HCT116 (cell line): ENCODE measurements around the gene NSMCE1. TPM values are rescaled to one million over a fixed set of nuclear protein-coding genes. Genes with fewer than 3 reads are reported as not detected.

Experiments
- ATAC-seq: fragments of 200-7000 bp; cut with Tn5 transposase; 2 replicates; pipeline ENCODE4 v1.9.1; 2020; ENCODE audit warnings: mild to moderate bottlenecking, moderate library complexity
- BruUV-seq: library from RNA; stranded (reverse); fragments of 400-500 nt; replicated peaks from 2 replicates; lab custom pipeline; 2021; lab: Mats Ljungman, UMichigan
- CTCF ChIA-PET: fragments of 300-600 bp; sonication (Branson Sonifier 250); formaldehyde crosslinking; loops from one replicate; lab custom pipeline; 2021; ENCODE audit warnings: antibody characterized with exemption; lab: Charles Lee
- POLR2A ChIA-PET: fragments of 300-600, 350-600 bp; sonication (Branson Sonifier 250); formaldehyde crosslinking; loops from one replicate; lab custom pipeline; 2021; ENCODE audit warnings: antibody characterized with exemption; lab: Charles Lee
- RAD21 ChIA-PET, 2 experiments: fragments of 300-600 bp; sonication (Branson Sonifier 250); formaldehyde crosslinking; loops; one replicate each; lab custom pipeline; 2023; ENCODE audit warnings: low total read pairs in 2 of 2; ENCODE audit not compliant: uncharacterized antibody in 2 of 2, unreplicated experiment in 2 of 2, low non-redundant PET in 1 of 2; lab: Charles Lee
- DNase-seq: peaks from one replicate; pipeline ENCODE4 v3.0.0-alpha.2; 2010; ENCODE audit warnings: low read depth, low spot score
- H2AFZ ChIP-seq: fragments of 200-600 bp; shearing (Covaris generic), sonication (generic); 2 replicates; pipeline ENCODE4 v1.6.1; 2017; ENCODE audit warnings: low read depth, mixed run types, mixed read lengths, antibody characterized with exemption, low read length; ENCODE audit not compliant: poor library complexity, severe bottlenecking
- H3K27ac ChIP-seq: 2 replicates; pipeline ENCODE4 v1.5.1; 2012; ENCODE audit warnings: low read depth, low read length
- H3K27me3 ChIP-seq: fragments of 200-600 bp; sonication (generic); 2 replicates; pipeline ENCODE4 v1.6.1; 2016; ENCODE audit warnings: mixed run types, low read length, mixed read lengths; ENCODE audit not compliant: insufficient read depth
- H3K36me3 ChIP-seq, 2 experiments: fragments of 200-500 bp in 1 of 2; fragments of 200-600 bp in 1 of 2; sonication (Bioruptor generic) in 1 of 2; sonication (generic) in 1 of 2; 2 replicates each; pipeline versions ENCODE4 v1.5.1 to v1.6.1; 2014 to 2016; ENCODE audit warnings: low read length in 2 of 2, inconsistent platforms in 1 of 2, mixed read lengths in 1 of 2, mixed run types in 1 of 2; ENCODE audit not compliant: insufficient read depth in 2 of 2, control insufficient read depth in 1 of 2
- H3K4me1 ChIP-seq, 2 experiments: fragments of 200-600 bp in 1 of 2; sonication (generic) in 1 of 2; 2 replicates each; pipeline versions ENCODE4 v1.5.1 to v1.6.1; 2012 to 2017; ENCODE audit warnings: low read length in 2 of 2, inconsistent platforms in 1 of 2, mild to moderate bottlenecking in 1 of 2, mixed read lengths in 1 of 2, mixed run types in 1 of 2, moderate library complexity in 1 of 2; ENCODE audit not compliant: insufficient read depth in 2 of 2, control insufficient read depth in 1 of 2
- H3K4me2 ChIP-seq: fragments of 200-600 bp; sonication (generic); 2 replicates; pipeline ENCODE4 v1.6.1; 2017; ENCODE audit warnings: mixed run types, low read length, mixed read lengths
- H3K4me3 ChIP-seq, 2 experiments: fragments of 200-600 bp in 1 of 2; sonication (generic) in 1 of 2; replicated peaks in 1 of 2; 2 replicates each; pipeline ENCODE4 v1.5.1; 2011 to 2016; ENCODE audit warnings: low read length in 2 of 2, control low read depth in 1 of 2, low read depth in 1 of 2, mild to moderate bottlenecking in 1 of 2, mixed read lengths in 1 of 2, mixed run types in 1 of 2
- H3K79me2 ChIP-seq: fragments of 200-600 bp; sonication (generic); 2 replicates; pipeline ENCODE4 v1.6.1; 2017; ENCODE audit warnings: mild to moderate bottlenecking, mixed run types, low read length, moderate library complexity, mixed read lengths; ENCODE audit not compliant: insufficient read depth
- H3K9ac ChIP-seq: fragments of 200-600 bp; sonication (generic); 2 replicates; pipeline ENCODE4 v1.6.1; 2016; ENCODE audit warnings: low read length, mixed read lengths
- H3K9me2 ChIP-seq: fragments of 200-600 bp; sonication (generic), shearing (Covaris generic); 2 replicates; pipeline ENCODE4 v1.6.1; 2017; ENCODE audit warnings: mixed run types, mild to moderate bottlenecking, moderate library complexity; ENCODE audit not compliant: insufficient read depth
- H3K9me3 ChIP-seq, 2 experiments: fragments of 200-500 bp in 1 of 2; fragments of 200-600 bp in 1 of 2; sonication (Bioruptor generic) in 1 of 2; sonication (generic) in 1 of 2; 2 replicates each; pipeline ENCODE4 v1.6.1; 2014 to 2017; ENCODE audit warnings: low read length in 2 of 2, mixed read lengths in 2 of 2, inconsistent platforms in 1 of 2, low read depth in 1 of 2, mild to moderate bottlenecking in 1 of 2, mixed run types in 1 of 2, moderate library complexity in 1 of 2; ENCODE audit not compliant: control insufficient read depth in 1 of 2, insufficient read depth in 1 of 2
- H4K20me1 ChIP-seq: fragments of 200-600 bp; sonication (generic), shearing (Covaris generic); 2 replicates; pipeline ENCODE4 v1.6.1; 2017; ENCODE audit warnings: mixed run types, mild to moderate bottlenecking, moderate library complexity; ENCODE audit not compliant: insufficient read depth
- CBX3 ChIP-seq: IDR thresholded peaks from 2 replicates; pipeline ENCODE4 v1.6.1; 2012; ENCODE audit warnings: low read depth
- EGR1 ChIP-seq: IDR thresholded peaks from 2 replicates; pipeline ENCODE4 v1.6.1; 2012; ENCODE audit warnings: low read depth
- ELF1 ChIP-seq: IDR thresholded peaks from 2 replicates; pipeline ENCODE4 v1.6.1; 2012; ENCODE audit warnings: low read depth, borderline replicate concordance
- EZH2 ChIP-seq: fragments of 200-600 bp; sonication (generic); IDR thresholded peaks from 2 replicates; pipeline ENCODE4 v1.6.1; 2017; ENCODE audit warnings: antibody characterized with exemption, mixed run types
- EZH2phosphoT487 ChIP-seq: fragments of 200-600 bp; IDR thresholded peaks from 2 replicates; pipeline ENCODE4 v1.6.1; 2018; ENCODE audit warnings: antibody characterized with exemption, borderline replicate concordance
- JUND ChIP-seq: IDR thresholded peaks from 2 replicates; pipeline ENCODE4 v1.6.1; 2012
- MAX ChIP-seq: IDR thresholded peaks from 2 replicates; pipeline ENCODE4 v1.6.1; 2012
- POLR2A ChIP-seq: IDR thresholded peaks from 2 replicates; pipeline ENCODE4 v1.7.0; 2011; ENCODE audit warnings: borderline replicate concordance; ENCODE audit not compliant: insufficient read depth, insufficient read length; ENCODE audit errors: extremely low read depth
- POLR2AphosphoS5 ChIP-seq: IDR thresholded peaks from 2 replicates; pipeline ENCODE4 v1.6.1; 2011; ENCODE audit warnings: mild to moderate bottlenecking, low read depth, low read length, moderate library complexity
- RAD21 ChIP-seq: IDR thresholded peaks from 2 replicates; pipeline ENCODE4 v1.6.1; 2012; ENCODE audit warnings: low read depth, mild to moderate bottlenecking
- SIN3A ChIP-seq: IDR thresholded peaks from 2 replicates; pipeline ENCODE4 v1.6.1; 2012; ENCODE audit warnings: low read depth
- SP1 ChIP-seq: IDR thresholded peaks from 2 replicates; pipeline ENCODE4 v1.6.1; 2012; ENCODE audit warnings: low read depth
- SRF ChIP-seq: IDR thresholded peaks from 2 replicates; pipeline ENCODE4 v1.6.1; 2012; ENCODE audit warnings: low read depth
- YY1 ChIP-seq: IDR thresholded peaks from 2 replicates; pipeline ENCODE4 v1.6.1; 2011; ENCODE audit warnings: low read length, low read depth, moderate library complexity, mild to moderate bottlenecking; ENCODE audit not compliant: insufficient replicate concordance; ENCODE audit errors: extremely low read depth
- ZBTB33 ChIP-seq: IDR thresholded peaks from 2 replicates; pipeline ENCODE4 v1.6.1; 2011; ENCODE audit warnings: mild to moderate bottlenecking, low read length, moderate library complexity; ENCODE audit not compliant: insufficient replicate concordance; ENCODE audit errors: extremely low read depth
- ZFX ChIP-seq: fragments of 450-650 bp; IDR thresholded peaks from 2 replicates; pipeline ENCODE4 v1.6.1; 2017
- ZNF274 ChIP-seq: fragments of 200-500 bp; sonication (Bioruptor generic); IDR thresholded peaks from 2 replicates; pipeline ENCODE4 v1.6.1; 2014; ENCODE audit warnings: mild to moderate bottlenecking, low read depth, low read length, inconsistent platforms
- intact Hi-C: fragments of 100-400 bp; cut with micrococcal nuclease; formaldehyde crosslinking; loops from 2 replicates; pipeline ENCODE4 v1.10.0; 2022
- total RNA-seq: library from RNA; stranded (reverse); gene quantifications from one replicate; pipeline ENCODE4 v1.2.1, GENCODE V29; 2021; ENCODE audit not compliant: unreplicated experiment

NSMCE1 gene
- total RNA-seq, 1 experiment from 2014 or later: 85.6 TPM

GRCh38 chr16:27236635-27237218 lies 31.8 kb downstream of the NSMCE1 start:
- Histone ChIP-seq H3K9ac (no peak overlapping the region), H3K9me2 (no peaks in the 10 kb centered on the region), H3K79me2 (no peaks in the 10 kb centered on the region), H3K4me2 (no peak overlapping the region), H3K27ac (no peak overlapping the region), H3K4me1 (peaks cover 14 to 52% of the 10 kb centered on the region in 2 experiments; a peak in 3 of 4 replicates), H3K4me3 (no peak overlapping the region), H3K27me3 (no peaks in the 10 kb centered on the region), H2AFZ (no peak overlapping the region), H3K36me3 (peaks cover 0 to 7% of the 10 kb centered on the region in 2 experiments; a peak in 2 of 4 replicates), H4K20me1 (no peaks in the 10 kb centered on the region), H3K9me3 (no peaks in the 10 kb centered on the region)
- ChIA-PET CTCF (interaction anchor here (1.4 to 3.5 kb wide), 3 partner anchors 10 to 131 kb away, joined by 3 to 18 read pairs (median 5); no protein-coding TSS in a partner anchor), RAD21 (interaction anchor here in 1 of 2 experiments (2.8 kb wide), 1 partner anchor 131 kb away, joined by 13 read pairs; no protein-coding TSS in a partner anchor), POLR2A (no interaction called here)
- intact Hi-C loops: loop anchor here (5.0 kb wide), 1 partner anchor 221 kb away; no protein-coding TSS in a partner anchor
- BruUV-seq: no TSS peak
- TF ChIP-seq MAX: no peak
- DNase-seq (no peak), ATAC-seq (no peak)

- RAD21 ChIA-PET: interaction anchor here in 1 of 2 experiments (1.6 to 2.8 kb wide), 2 partner anchors 56 to 132 kb away, joined by 3 to 13 read pairs; no protein-coding TSS in a partner anchor
- H3K9me3 ChIP-seq: no peaks in the 10 kb centered on the region
- no TSS peak for BruUV-seq
- no peak overlapping the region for H3K4me3 ChIP-seq
- H3K4me1 ChIP-seq: peaks cover 14 to 43% of the 10 kb centered on the region in 2 experiments; a peak in 3 of 4 replicates
- no peak for DNase-seq
- CTCF ChIA-PET: interaction anchor here (0.9 to 2.9 kb wide), 6 partner anchors 11 to 139 kb away, joined by 3 to 51 read pairs (median 9); no protein-coding TSS in a partner anchor
- H3K4me2 ChIP-seq: no peak overlapping the region
- no peaks in the 10 kb centered on the region for H3K9me2 ChIP-seq
- H3K9ac ChIP-seq: no peak overlapping the region
- H3K79me2 ChIP-seq: no peaks in the 10 kb centered on the region
- POLR2A ChIA-PET: no interaction called here
- no peak overlapping the region for H2AFZ ChIP-seq
- H3K27me3 ChIP-seq: no peaks in the 10 kb centered on the region
- H3K27ac ChIP-seq: no peak overlapping the region
- intact Hi-C loops: loop anchor here (1.0 to 5.0 kb wide), 2 partner anchors 132 to 221 kb away; no protein-coding TSS in a partner anchor
- H3K36me3 ChIP-seq: peaks cover 0 to 7% of the 10 kb centered on the region in 2 experiments; a peak in 2 of 4 replicates
- no peaks in the 10 kb centered on the region for H4K20me1 ChIP-seq
- no peak for ATAC-seq
- no peak for TF ChIP-seq CBX3
- TF ChIP-seq SP1: no peak
- TF ChIP-seq SIN3A: no peak
- no peak for TF ChIP-seq YY1
- TF ChIP-seq ZFX: no peak
- no peak for TF ChIP-seq POLR2AphosphoS5
- no peak for TF ChIP-seq EZH2
- no peak for TF ChIP-seq ZBTB33
- no peak for TF ChIP-seq EZH2phosphoT487
- TF ChIP-seq SRF: no peak
- TF ChIP-seq ELF1: no peak
- no peak for TF ChIP-seq EGR1
- no peak for TF ChIP-seq RAD21
- TF ChIP-seq POLR2A: no peak
- no peak for TF ChIP-seq ZNF274
- no peak for TF ChIP-seq MAX
- no peak for TF ChIP-seq JUND
These were observed 32.7 kb downstream of the NSMCE1 start for GRCh38 chr16:27235938-27236245.
